Activated naive CD4-positive, alpha-beta T cell treated with anti-CD3 and anti-CD28 coated beads, Interleukin-2, amount 10 ng/mL, durations not matched to agents 7 days and 5 days (primary cell): Measurements from ENCODE around the gene TMEM131.

Experiments used
- CTCF ChIA-PET: fragments of 350-600 bp; sonication (Branson Sonifier 250); formaldehyde crosslinking; loops from one replicate; lab custom pipeline; 2021; ENCODE audit warnings: antibody characterized with exemption; lab: Charles Lee
- DNase-seq: peaks from one replicate; pipeline ENCODE4 v3.0.0-alpha.2; 2020
- H3K27ac Mint-ChIP-seq: one replicate; pipeline ENCODE4 v1.8.0; 2021; ENCODE audit warnings: mild to moderate bottlenecking, moderate library complexity, mixed read lengths
- H3K27me3 Mint-ChIP-seq: one replicate; pipeline ENCODE4 v1.8.0; 2021; ENCODE audit warnings: mild to moderate bottlenecking, mixed read lengths
- H3K36me3 Mint-ChIP-seq: one replicate; pipeline ENCODE4 v1.8.0; 2021; ENCODE audit warnings: mixed read lengths
- H3K4me1 Mint-ChIP-seq: one replicate; pipeline ENCODE4 v1.8.0; 2021; ENCODE audit warnings: mixed read lengths
- H3K4me3 Mint-ChIP-seq: one replicate; pipeline ENCODE4 v1.8.0; 2021; ENCODE audit warnings: mild to moderate bottlenecking, moderate library complexity, mixed read lengths
- H3K9me3 Mint-ChIP-seq: one replicate; pipeline ENCODE4 v1.8.0; 2021; ENCODE audit warnings: mixed read lengths

TMEM131 gene

DNA sequence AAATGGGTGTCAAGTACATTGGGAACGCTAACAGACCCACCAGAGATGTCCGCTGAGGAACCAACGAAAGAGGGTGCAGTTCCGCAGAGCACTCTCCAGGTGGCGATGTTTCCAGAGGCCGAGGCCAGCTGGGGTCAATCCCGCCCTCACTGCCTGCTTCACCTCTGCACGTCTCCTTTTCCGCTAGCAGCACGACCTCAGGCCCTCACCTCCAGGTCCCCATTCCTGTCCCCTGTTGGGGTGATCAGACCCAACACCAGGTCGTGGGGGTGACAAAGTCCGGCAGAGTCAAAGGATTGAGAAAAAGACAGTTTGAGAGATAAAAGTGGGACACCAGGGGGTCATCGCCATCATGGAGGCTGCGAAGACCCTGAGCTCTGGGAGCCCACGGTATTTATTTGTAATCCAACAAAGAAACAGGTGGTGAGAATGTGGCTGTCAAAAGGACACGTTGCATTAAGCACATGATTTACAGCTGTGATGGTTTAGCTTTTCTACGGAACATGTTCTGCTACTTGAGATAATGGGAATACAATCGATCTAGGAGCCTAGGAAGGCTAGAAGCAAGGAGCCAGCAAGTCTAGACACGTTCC, 255.1 kb downstream of the TMEM131 start:
- Mint-ChIP-seq H3K4me3 (peak overlapping the region; percentile 17), H3K36me3 (peaks cover 53% of the 10 kb centered on the region), H3K27ac (peak overlapping the region; percentile 93), H3K9me3 (no peaks in the 10 kb centered on the region), H3K27me3 (no peaks in the 10 kb centered on the region), H3K4me1 (peaks cover 57% of the 10 kb centered on the region)
- CTCF ChIA-PET, result interaction anchor here (0.7 to 5.3 kb wide), 20 partner anchors 7 to 399 kb away, joined by 3 to 31 read pairs (median 4); partner anchors contain the start of gene ZAP70
- DNase-seq, result peak; percentile 46

DNA sequence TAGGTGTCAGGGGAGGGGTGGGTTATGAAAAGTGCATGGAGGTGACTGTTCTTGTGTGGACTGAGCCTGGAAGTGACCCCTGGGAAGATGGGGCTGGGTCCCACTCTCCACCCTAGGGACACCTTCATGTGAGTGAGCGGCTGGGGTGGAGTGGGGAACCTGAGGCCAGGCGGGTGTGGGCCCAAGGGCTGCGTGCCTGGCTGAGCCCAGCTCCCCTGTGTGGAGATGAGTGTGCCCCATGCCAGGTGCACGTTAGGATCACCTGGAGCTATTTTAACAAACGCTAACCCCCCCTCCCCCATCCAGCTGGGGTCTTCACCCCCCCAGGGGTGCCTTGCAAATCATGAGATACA, 255.9 kb downstream of the TMEM131 start:
- DNase-seq, result no peak
- Mint-ChIP-seq H3K36me3 (peaks cover 53% of the 10 kb centered on the region), H3K4me3 (no peak overlapping the region), H3K27ac (no peak overlapping the region), H3K4me1 (peaks cover 50% of the 10 kb centered on the region), H3K9me3 (no peaks in the 10 kb centered on the region), H3K27me3 (no peaks in the 10 kb centered on the region)
- CTCF ChIA-PET, result interaction anchor here (0.6 to 5.3 kb wide), 11 partner anchors 8 to 36 kb away, joined by 3 to 31 read pairs (median 5); partner anchors contain the start of gene ZAP70

DNA sequence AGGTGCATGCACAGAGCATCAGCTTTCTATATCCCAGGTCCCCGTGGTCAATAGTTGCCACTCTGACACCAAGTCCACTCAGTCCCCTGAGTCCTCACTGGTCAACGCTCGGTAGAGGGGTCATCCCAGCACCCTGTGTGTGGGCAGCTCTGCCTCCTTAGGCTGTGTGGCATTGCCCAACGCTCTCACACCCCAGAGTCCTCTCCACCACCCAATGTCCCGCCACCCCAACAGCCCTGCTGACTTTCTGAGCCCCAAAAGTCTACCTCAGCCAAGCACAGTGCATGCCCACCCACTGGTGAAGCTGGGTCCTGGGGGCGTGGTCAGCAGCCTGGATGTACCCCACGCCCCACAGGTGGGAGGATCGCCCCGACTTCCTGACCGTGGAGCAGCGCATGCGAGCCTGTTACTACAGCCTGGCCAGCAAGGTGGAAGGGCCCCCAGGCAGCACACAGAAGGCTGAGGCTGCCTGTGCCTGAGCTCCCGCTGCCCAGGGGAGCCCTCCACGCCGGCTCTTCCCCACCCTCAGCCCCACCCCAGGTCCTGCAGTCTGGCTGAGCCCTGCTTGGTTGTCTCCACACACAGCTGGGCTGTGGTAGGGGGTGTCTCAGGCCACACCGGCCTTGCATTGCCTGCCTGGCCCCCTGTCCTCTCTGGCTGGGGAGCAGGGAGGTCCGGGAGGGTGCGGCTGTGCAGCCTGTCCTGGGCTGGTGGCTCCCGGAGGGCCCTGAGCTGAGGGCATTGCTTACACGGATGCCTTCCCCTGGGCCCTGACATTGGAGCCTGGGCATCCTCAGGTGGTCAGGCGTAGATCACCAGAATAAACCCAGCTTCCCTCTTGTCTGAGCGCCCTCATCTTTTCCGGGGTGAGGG, 256.5 kb downstream of the TMEM131 start:
- Mint-ChIP-seq H3K27me3 (no peaks in the 10 kb centered on the region), H3K27ac (peak overlapping the region; percentile 30), H3K4me3 (no peak overlapping the region), H3K36me3 (peaks cover 48% of the 10 kb centered on the region), H3K9me3 (no peaks in the 10 kb centered on the region), H3K4me1 (peaks cover 45% of the 10 kb centered on the region)
- CTCF ChIA-PET, result interaction anchor here (0.6 to 5.3 kb wide), 10 partner anchors 9 to 35 kb away, joined by 3 to 31 read pairs (median 8); partner anchors contain the start of gene ZAP70
- no peak for DNase-seq

DNA sequence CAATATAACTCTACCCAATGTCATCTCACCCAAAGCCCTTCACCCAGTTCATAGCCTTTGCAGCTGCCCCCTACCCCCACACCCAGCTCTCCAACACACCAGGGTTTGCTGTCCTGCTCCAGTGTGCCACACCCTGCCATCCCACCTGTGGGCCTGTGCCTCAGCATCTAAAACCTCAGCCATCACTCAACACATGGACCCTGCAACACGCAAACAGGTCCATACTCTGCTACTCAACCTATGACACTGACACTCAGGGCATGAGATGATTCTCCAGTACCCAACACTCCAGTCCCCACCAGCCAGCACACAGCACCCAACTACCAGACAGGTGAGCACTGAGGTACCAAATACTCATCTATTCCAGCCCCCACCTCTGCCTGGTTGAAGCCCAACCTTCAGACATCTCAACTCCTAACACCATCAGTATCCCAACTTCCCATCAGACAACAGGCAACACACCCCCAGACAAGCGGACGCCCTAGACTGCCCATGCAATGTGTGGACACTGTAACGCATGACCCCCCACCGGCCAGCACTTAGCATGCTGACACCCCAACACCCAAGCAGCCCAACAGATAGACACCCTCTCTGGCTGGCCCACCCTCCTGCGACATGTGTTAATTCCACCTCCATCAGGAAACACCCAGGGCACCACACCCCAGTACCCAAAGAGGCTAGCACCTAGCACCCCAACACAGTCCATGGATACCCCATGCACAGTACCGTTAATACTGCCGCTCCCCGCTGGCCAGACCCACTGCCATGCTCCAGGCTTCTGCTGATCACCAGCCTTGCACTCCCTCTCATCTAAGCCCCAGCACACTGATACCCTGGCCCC, 257.3 kb downstream of the TMEM131 start:
- Mint-ChIP-seq H3K27me3 (no peaks in the 10 kb centered on the region), H3K4me3 (no peak overlapping the region), H3K27ac (peak overlapping the region; percentile 30), H3K9me3 (no peaks in the 10 kb centered on the region), H3K4me1 (peaks cover 37% of the 10 kb centered on the region), H3K36me3 (peaks cover 46% of the 10 kb centered on the region)
- CTCF ChIA-PET, result interaction anchor here (4.1 kb wide), 1 partner anchor 8 kb away, joined by 30 read pairs; no protein-coding TSS in a partner anchor
- DNase-seq, result no peak

DNA sequence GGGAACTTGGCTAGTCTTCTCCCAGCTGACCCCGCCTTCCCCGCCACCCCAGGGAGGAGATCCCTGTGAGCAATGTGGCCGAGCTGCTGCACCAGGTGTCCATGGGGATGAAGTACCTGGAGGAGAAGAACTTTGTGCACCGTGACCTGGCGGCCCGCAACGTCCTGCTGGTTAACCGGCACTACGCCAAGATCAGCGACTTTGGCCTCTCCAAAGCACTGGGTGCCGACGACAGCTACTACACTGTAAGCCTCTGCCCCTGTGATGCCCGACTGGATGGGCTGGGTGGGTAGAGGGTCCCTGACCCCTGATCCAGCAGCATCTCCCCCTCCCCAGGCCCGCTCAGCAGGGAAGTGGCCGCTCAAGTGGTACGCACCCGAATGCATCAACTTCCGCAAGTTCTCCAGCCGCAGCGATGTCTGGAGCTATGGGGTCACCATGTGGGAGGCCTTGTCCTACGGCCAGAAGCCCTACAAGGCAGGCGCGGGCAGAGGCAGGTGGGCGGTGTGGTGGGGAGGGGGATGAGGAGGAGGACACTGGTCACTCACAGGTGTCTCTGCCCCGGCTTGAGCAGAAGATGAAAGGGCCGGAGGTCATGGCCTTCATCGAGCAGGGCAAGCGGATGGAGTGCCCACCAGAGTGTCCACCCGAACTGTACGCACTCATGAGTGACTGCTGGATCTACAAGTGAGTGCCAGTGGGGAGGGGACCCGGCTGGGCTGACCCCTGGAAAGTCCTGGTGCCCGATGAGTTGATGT, 258.1 kb downstream of the TMEM131 start:
- H3K27me3 Mint-ChIP-seq, result no peaks in the 10 kb centered on the region

DNA sequence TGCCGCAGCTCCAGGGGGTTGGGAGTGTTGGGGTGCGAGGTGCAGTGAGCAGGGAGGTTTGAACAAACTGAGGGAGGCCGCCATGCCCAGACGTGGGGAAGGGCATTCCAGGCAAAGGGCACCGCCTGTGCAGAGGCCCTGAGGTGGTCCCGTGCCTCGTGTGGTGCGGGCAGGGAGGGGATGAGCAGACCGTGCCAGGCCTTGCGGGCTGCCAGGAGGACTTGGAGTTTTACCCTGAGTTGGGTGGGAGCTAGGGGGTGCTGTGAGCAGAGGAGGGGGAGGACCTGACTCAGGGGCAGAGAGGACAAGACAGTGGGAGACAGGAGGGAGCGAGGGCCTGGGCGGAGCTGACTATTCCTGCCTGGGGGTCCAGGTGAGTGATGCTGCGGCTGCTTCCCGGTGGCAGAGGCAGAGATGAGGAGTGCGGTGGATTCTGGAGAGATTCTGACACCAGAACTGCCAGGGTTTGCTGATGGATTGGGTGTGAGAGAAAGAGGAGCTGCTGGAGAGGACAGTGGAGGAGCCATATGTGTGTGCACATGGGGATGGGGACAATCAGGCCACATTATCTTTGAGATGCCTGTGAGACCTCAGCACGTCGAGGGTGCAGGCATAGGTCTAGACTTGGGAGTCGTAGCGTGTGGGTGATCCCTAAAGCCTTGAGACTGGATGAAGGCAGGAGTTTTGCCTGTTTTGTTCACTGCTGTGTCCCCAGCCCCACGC, 259.0 kb downstream of the TMEM131 start:
- Mint-ChIP-seq H3K4me1 (peaks cover 22% of the 10 kb centered on the region), H3K27me3 (no peaks in the 10 kb centered on the region), H3K9me3 (no peaks in the 10 kb centered on the region), H3K36me3 (peaks cover 45% of the 10 kb centered on the region), H3K4me3 (no peak overlapping the region), H3K27ac (no peak overlapping the region)
- CTCF ChIA-PET, result no interaction called here
- no peak for DNase-seq

More for the DNA sequence above, 258.1 kb downstream of the TMEM131 start:
- peaks cover 45% of the 10 kb centered on the region for H3K36me3 Mint-ChIP-seq
- CTCF ChIA-PET, result no interaction called here
- no peaks in the 10 kb centered on the region for H3K9me3 Mint-ChIP-seq
- no peak overlapping the region for H3K4me3 Mint-ChIP-seq
- no peak overlapping the region for H3K27ac Mint-ChIP-seq
- DNase-seq, result no peak
- peaks cover 30% of the 10 kb centered on the region for H3K4me1 Mint-ChIP-seq

DNA sequence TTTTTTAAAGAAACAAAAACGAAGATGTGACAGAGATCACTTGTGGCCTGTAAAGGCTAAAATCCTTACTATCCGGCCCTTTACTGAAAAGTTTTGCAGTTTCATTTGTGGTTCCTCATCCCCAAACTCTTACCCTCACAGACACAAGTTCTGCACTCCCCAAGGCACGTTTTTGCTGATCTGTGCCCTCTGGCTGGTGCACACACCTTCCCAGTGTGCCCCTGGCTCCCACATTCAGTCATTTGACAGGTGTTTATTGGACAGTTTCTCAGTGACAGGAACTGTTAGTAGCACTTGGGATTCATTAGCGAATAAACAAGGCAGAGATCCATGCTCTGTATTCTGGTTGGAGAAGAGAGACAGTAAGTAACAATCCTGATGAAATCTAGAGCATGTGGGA, 259.6 kb downstream of the TMEM131 start:
- CTCF ChIA-PET, result no interaction called here
- H3K4me1 Mint-ChIP-seq, result peaks cover 22% of the 10 kb centered on the region
- H3K27me3 Mint-ChIP-seq, result no peaks in the 10 kb centered on the region
- H3K4me3 Mint-ChIP-seq, result no peak overlapping the region
- H3K9me3 Mint-ChIP-seq, result no peaks in the 10 kb centered on the region
- no peak for DNase-seq
- H3K27ac Mint-ChIP-seq, result no peak overlapping the region
- H3K36me3 Mint-ChIP-seq, result peaks cover 46% of the 10 kb centered on the region

DNA sequence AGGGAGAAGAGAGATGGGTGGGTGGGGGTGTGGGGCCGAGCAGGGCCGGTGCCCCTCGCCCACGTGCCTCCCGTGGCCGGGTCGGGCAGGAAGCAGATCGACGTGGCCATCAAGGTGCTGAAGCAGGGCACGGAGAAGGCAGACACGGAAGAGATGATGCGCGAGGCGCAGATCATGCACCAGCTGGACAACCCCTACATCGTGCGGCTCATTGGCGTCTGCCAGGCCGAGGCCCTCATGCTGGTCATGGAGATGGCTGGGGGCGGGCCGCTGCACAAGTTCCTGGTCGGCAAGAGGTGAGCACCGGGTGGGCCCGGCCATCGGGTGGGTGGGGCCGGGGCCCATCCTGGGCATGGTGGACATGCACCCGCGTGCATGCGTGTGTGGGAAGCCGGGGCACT, 260.6 kb downstream of the TMEM131 start:
- peaks cover 12% of the 10 kb centered on the region for H3K4me1 Mint-ChIP-seq

DNA sequence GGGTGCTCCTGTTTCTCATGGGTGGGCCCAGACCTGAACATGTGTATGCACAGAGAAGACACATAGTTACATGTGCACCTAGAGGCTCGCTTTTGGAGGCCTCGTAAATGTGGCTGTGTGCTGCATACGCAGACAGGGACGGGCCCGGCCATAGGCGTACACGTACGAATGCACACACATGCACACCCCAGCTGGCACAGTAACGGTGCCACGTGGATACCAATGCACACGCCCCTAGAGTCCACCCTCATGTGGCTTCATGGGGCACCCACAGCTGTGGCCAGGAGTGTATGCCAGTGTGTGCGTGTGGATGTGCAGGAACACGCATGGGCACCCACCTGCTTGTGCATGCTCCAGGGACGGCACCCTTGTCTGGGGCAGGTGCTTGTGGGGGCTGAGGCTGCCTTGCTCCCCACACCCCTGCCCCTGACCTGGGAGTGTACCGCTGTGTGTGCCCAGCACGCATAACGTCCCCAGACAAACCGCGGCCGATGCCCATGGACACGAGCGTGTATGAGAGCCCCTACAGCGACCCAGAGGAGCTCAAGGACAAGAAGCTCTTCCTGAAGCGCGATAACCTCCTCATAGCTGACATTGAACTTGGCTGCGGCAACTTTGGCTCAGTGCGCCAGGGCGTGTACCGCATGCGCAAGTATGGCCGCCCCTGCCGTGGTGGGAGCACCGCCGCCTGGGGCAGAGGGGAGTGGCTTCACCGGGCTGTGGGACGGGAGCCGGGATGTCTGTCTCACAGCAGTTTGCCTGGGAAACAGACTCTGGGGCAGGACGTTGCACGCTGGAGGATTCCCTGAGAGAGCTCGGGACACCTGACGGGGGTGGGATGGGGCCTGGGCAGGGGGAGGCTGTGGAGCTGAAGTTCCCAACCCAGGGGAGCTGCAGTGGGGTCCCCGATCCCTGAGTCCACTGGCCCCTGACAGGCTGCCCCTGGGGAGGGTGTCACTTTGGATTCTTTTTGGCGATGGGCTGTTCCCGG, 261.4 kb downstream of the TMEM131 start:
- H3K4me1 Mint-ChIP-seq, result peaks cover 12% of the 10 kb centered on the region
- no peak overlapping the region for H3K4me3 Mint-ChIP-seq
- peaks cover 53% of the 10 kb centered on the region for H3K36me3 Mint-ChIP-seq
- CTCF ChIA-PET, result no interaction called here
- H3K9me3 Mint-ChIP-seq, result peaks cover 2% of the 10 kb centered on the region
- no peak overlapping the region for H3K27ac Mint-ChIP-seq
- no peaks in the 10 kb centered on the region for H3K27me3 Mint-ChIP-seq
- no peak for DNase-seq

More for the DNA sequence above, 260.6 kb downstream of the TMEM131 start:
- H3K27ac Mint-ChIP-seq, result no peak overlapping the region
- peaks cover under 1% of the 10 kb centered on the region for H3K9me3 Mint-ChIP-seq
- CTCF ChIA-PET, result no interaction called here
- no peaks in the 10 kb centered on the region for H3K27me3 Mint-ChIP-seq
- no peak overlapping the region for H3K4me3 Mint-ChIP-seq
- peaks cover 47% of the 10 kb centered on the region for H3K36me3 Mint-ChIP-seq
- DNase-seq, result no peak

DNA sequence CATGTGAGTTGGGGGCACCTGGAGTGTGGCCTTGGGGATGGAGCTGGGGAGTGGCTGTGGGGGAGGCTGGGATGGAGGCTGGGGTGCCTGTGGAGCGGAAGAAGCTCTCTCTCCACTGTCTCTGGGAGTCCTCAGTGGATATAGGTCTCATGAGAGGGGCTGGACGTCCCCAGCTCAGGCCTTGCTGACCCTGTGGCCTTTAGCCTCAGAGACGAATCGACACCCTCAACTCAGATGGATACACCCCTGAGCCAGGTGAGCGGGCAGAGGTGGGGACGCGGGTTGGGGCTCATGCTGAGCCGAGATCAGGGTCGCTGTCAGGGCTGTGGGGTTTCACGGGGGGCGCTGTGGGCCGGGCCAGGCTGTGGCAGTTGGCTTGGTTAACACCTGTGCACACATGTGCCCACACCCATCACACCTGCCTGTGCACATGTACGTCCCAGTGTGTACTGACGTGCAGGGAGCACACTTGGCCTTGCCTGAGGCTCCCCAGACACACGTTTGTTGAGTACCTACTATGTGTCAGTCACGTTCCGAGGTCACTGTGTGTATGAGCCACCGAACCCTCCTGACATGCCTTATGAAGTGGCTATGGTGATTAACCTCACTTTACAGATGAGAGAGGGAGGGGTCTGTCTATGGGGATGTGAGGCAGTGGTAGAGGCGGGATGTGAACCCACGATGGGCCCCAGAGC, 262.3 kb downstream of the TMEM131 start:
- Mint-ChIP-seq H3K9me3 (peaks cover 2% of the 10 kb centered on the region), H3K27me3 (no peaks in the 10 kb centered on the region), H3K36me3 (peaks cover 54% of the 10 kb centered on the region), H3K27ac (no peak overlapping the region), H3K4me3 (no peak overlapping the region), H3K4me1 (peaks cover 12% of the 10 kb centered on the region)
- CTCF ChIA-PET, result no interaction called here
- DNase-seq, result no peak

DNA sequence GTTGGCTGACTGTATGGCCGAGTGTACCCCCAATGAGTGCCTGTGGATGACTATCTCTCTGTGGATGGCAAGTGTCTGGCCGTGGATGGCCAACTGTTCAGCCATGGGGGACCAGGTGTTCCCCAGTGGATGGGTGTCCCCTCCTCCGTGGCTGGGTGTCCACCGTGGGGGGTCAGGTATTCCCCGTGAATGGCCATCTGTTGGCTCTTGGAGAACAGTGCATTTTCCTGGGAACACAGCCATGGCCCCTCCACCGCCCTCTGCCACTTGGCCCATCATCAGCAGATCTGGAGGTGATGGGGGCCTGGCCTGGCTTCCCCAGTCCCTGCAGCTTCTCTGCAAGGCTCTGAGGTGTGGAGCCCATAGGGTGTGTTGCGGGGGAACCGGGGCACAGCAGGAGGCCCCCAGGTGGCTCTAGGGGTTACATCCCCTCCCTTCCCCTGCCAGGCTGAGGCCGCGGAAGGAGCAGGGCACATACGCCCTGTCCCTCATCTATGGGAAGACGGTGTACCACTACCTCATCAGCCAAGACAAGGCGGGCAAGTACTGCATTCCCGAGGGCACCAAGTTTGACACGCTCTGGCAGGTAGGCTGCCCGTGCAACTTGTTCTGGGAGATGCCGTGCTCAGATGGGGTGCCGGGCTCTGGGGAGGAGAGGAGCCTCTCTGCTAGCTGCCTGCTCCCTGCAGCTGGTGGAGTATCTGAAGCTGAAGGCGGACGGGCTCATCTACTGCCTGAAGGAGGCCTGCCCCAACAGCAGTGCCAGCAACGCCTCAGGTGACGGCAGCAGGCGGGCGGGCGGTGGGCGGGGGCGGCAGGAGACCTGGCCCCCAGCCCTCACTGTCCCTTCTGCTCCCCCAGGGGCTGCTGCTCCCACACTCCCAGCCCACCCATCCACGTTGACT, 263.1 kb downstream of the TMEM131 start:
- Mint-ChIP-seq H3K27me3 (no peaks in the 10 kb centered on the region), H3K36me3 (peaks cover 57% of the 10 kb centered on the region), H3K4me1 (peaks cover 17% of the 10 kb centered on the region), H3K27ac (no peak overlapping the region), H3K4me3 (no peak overlapping the region), H3K9me3 (peaks cover 2% of the 10 kb centered on the region)
- DNase-seq, result no peak
- CTCF ChIA-PET, result no interaction called here
